Spleen (tissue), 11 donors: ENCODE results near the gene LOX. TPM values are rescaled to one million over a fixed set of nuclear protein-coding genes. Genes with fewer than 3 reads are reported as not detected.

Source experiments
- DNase-seq: peaks from one replicate; pipeline ENCODE4 v3.0.0-alpha.2; 2020
- H3K27ac ChIP-seq, 8 donors: fragments of 200-600 bp; sonication (generic) in 7 of 8; 1 replicate in 4 of 8; 2 replicates in 4 of 8; pipeline versions ENCODE4 v1.5.0 to v1.8.0; 2016 to 2021; ENCODE audit warnings: inconsistent platforms in 4 of 8, mild to moderate bottlenecking in 4 of 8, moderate library complexity in 1 of 8
- H3K27me3 ChIP-seq, 7 donors: fragments of 200-600 bp; sonication (generic) in 6 of 7; replicated peaks in 1 of 7; 1 replicate in 4 of 7; 2 replicates in 3 of 7; pipeline versions ENCODE4 v1.5.0 to v1.8.0; 2016 to 2021; ENCODE audit warnings: inconsistent platforms in 3 of 7, mild to moderate bottlenecking in 1 of 7
- H3K36me3 ChIP-seq, 6 donors: fragments of 200-600 bp; sonication (generic) in 5 of 6; 1 replicate in 4 of 6; 2 replicates in 2 of 6; pipeline versions ENCODE4 v1.5.0 to v1.8.0; 2016 to 2021; ENCODE audit warnings: inconsistent platforms in 2 of 6
- H3K4me1 ChIP-seq, 6 donors: fragments of 200-600 bp; sonication (generic) in 5 of 6; 1 replicate in 3 of 6; 2 replicates in 3 of 6; pipeline versions ENCODE4 v1.5.0 to v1.8.0; 2016 to 2021; ENCODE audit warnings: inconsistent platforms in 3 of 6
- H3K4me3 ChIP-seq, 8 donors: fragments of 200-600 bp; sonication (generic) in 7 of 8; 1 replicate in 4 of 8; 2 replicates in 4 of 8; pipeline versions ENCODE4 v1.5.0 to v1.8.0; 2016 to 2021; ENCODE audit warnings: inconsistent platforms in 4 of 8, mild to moderate bottlenecking in 4 of 8, moderate library complexity in 2 of 8
- H3K9me3 ChIP-seq, 8 donors: fragments of 200-600 bp; sonication (generic) in 7 of 8; 1 replicate in 4 of 8; 2 replicates in 4 of 8; pipeline versions ENCODE4 v1.5.0 to v1.8.0; 2016 to 2021; ENCODE audit warnings: inconsistent platforms in 4 of 8
- POLR2A ChIP-seq, 3 donors: fragments of 450-650 bp; IDR thresholded peaks; one replicate each; pipeline ENCODE4 v1.5.1; 2017; ENCODE audit warnings: antibody characterized with exemption in 3 of 3, mild to moderate bottlenecking in 1 of 3
- POLR2AphosphoS5 ChIP-seq, 3 donors: sonication (generic); formaldehyde crosslinking; IDR thresholded peaks; one replicate each; pipeline ENCODE4 v1.5.1; 2017; ENCODE audit warnings: antibody characterized with exemption in 3 of 3
- WGBS, 5 donors: extraction: QIAGEN DNeasy Blood & Tissue Kit in 3 of 5; methylation state at CpG; one replicate each; pipeline versions ENCODE4 v1.1.5 to v1.1.7; 2013 to 2018; 5-methylcytosine and 5-hydroxymethylcytosine counted together
- intact Hi-C: fragments of 100-400 bp; cut with DNase I; formaldehyde crosslinking; loops from one replicate; pipeline ENCODE4 v1.15.0; 2023; ENCODE audit warnings: low total_unique reads
- polyA plus RNA-seq, 3 donors: library from polyadenylated mRNA; stranded (reverse); fragments of 200-250 nt; gene quantifications; one replicate each; pipeline ENCODE4 v1.2.1, GENCODE V29; 2013
- total RNA-seq, 7 donors: library from RNA; depleted of rRNA in 3 of 7; stranded (reverse); fragments of >200 nt in 3 of 7; fragmentation: NEBNext Ultra II Directional in 4 of 7; extraction: Animal tissue kit (Norgen Biotek cat#: 25700) in 4 of 7; gene quantifications; one replicate each; pipeline versions ENCODE4 v1.1.0 to v1.2.1, GENCODE V29; 2016 to 2021
- TF ChIP-seq, protein P1 (sequence below), 11 experiments: fragments of 200-600 bp in 7 of 11; fragments of 450-650 bp in 4 of 11; sonication (generic) in 4 of 11; IDR thresholded peaks in 8 of 11; conservative IDR thresholded peaks in 3 of 11; 1 replicate in 7 of 11; 2 replicates in 4 of 11; pipeline versions ENCODE4 v1.4.0 to v1.8.0; 2016 to 2021; ENCODE audit warnings: antibody characterized with exemption in 11 of 11, inconsistent platforms in 4 of 11, mild to moderate bottlenecking in 1 of 11
- donor health status: healthy with polysubstance abuse.
- donor health status: DM: no; HTN: no; CAD: no; lungs with moderate emphysema.
- donor health status: DM: no; HTN: no; CAD: no.
- donor health status: Bipolar disorder and iron deficiency.
- donor health status: healthy.
- donor health status: DM: no; HTN: no; CAD: no.
- donor health status: DM: yes; HTN: yes; CAD: no.

LOX gene
- total and polyA plus RNA-seq, 10 donors = 0.96 to 17.4 (median 5.3) TPM

- no peak for DNase-seq
- 83 to 90% (median 85%) methylated on average over 2 of the region's 2 CpGs for WGBS, 5 donors
- H3K27ac ChIP-seq = no peak overlapping the region
- intact Hi-C loops = no loop called here
- no peak overlapping the region for H3K4me3 ChIP-seq
- TF ChIP-seq POLR2AphosphoS5 (IDR thresholded peaks at IDR 0.05) = no peak
- TF ChIP-seq, protein P1, sequence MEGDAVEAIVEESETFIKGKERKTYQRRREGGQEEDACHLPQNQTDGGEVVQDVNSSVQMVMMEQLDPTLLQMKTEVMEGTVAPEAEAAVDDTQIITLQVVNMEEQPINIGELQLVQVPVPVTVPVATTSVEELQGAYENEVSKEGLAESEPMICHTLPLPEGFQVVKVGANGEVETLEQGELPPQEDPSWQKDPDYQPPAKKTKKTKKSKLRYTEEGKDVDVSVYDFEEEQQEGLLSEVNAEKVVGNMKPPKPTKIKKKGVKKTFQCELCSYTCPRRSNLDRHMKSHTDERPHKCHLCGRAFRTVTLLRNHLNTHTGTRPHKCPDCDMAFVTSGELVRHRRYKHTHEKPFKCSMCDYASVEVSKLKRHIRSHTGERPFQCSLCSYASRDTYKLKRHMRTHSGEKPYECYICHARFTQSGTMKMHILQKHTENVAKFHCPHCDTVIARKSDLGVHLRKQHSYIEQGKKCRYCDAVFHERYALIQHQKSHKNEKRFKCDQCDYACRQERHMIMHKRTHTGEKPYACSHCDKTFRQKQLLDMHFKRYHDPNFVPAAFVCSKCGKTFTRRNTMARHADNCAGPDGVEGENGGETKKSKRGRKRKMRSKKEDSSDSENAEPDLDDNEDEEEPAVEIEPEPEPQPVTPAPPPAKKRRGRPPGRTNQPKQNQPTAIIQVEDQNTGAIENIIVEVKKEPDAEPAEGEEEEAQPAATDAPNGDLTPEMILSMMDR (IDR thresholded peaks at IDR 0.05 in 8 of 11, conservative IDR thresholded peaks at IDR 0.05 in 3 of 11) = no peak
- no peak for TF ChIP-seq POLR2A (IDR thresholded peaks at IDR 0.05)
- H3K27me3 ChIP-seq = no peaks in the 10 kb centered on the region
- H3K9me3 ChIP-seq = no peaks in the 10 kb centered on the region
- no peaks in the 10 kb centered on the region for H3K4me1 ChIP-seq
- no peaks in the 10 kb centered on the region for H3K36me3 ChIP-seq
Measured at GRCh38 chr5:122105909-122106308, 27.9 kb upstream of the LOX start.

- no peaks in the 10 kb centered on the region for H3K36me3 ChIP-seq
- intact Hi-C loops = no loop called here
Measured at GRCh38 chr5:122102825-122103224, 24.8 kb upstream of the LOX start.

GRCh38 chr5:122101636-122102285 lies 23.7 kb upstream of the LOX start:
- Histone ChIP-seq H3K36me3 (no peaks in the 10 kb centered on the region), H3K27me3 (no peaks in the 10 kb centered on the region), H3K27ac (no peak overlapping the region), H3K4me3 (no peak overlapping the region), H3K9me3 (no peaks in the 10 kb centered on the region), H3K4me1 (no peaks in the 10 kb centered on the region)
- intact Hi-C loops = no loop called here
- no peak for DNase-seq
- WGBS, 5 donors = 34 to 45% (median 42%) methylated on average over 4 of the region's 4 CpGs
- TF ChIP-seq, protein P1 (IDR thresholded peaks at IDR 0.05 in 8 of 11, conservative IDR thresholded peaks at IDR 0.05 in 3 of 11) = peak in 8 of 11 experiments; percentile 8 to 53 (median 44)
- TF ChIP-seq POLR2A (IDR thresholded peaks at IDR 0.05) = no peak
- TF ChIP-seq POLR2AphosphoS5 (IDR thresholded peaks at IDR 0.05) = no peak

More at GRCh38 chr5:122102825-122103224, 24.8 kb upstream of the LOX start:
- H3K4me3 ChIP-seq = no peak overlapping the region
- no peak overlapping the region for H3K27ac ChIP-seq
- no peak for DNase-seq
- H3K9me3 ChIP-seq = no peaks in the 10 kb centered on the region
- H3K4me1 ChIP-seq = no peaks in the 10 kb centered on the region
- no peaks in the 10 kb centered on the region for H3K27me3 ChIP-seq
- 78 to 97% (median 88%) methylated on average over 1 of the region's 1 CpG for WGBS, 5 donors
- TF ChIP-seq POLR2A (IDR thresholded peaks at IDR 0.05) = no peak
- TF ChIP-seq, protein P1 (IDR thresholded peaks at IDR 0.05 in 8 of 11, conservative IDR thresholded peaks at IDR 0.05 in 3 of 11) = no peak
- TF ChIP-seq POLR2AphosphoS5 (IDR thresholded peaks at IDR 0.05) = no peak

- DNase-seq = no peak
- whole genome bisulfite sequencing, 5 donors = 84 to 95% (median 92%) methylated on average over 6 of the region's 6 CpGs
- TF ChIP-seq, protein P1 (IDR thresholded peaks at IDR 0.05 in 8 of 11, conservative IDR thresholded peaks at IDR 0.05 in 3 of 11) = no peak
- TF ChIP-seq POLR2A (IDR thresholded peaks at IDR 0.05) (no peak), POLR2AphosphoS5 (IDR thresholded peaks at IDR 0.05) (no peak)
- Histone ChIP-seq H3K4me1 (no peaks in the 10 kb centered on the region), H3K9me3 (no peaks in the 10 kb centered on the region), H3K27ac (no peak overlapping the region), H3K4me3 (no peak overlapping the region), H3K27me3 (no peaks in the 10 kb centered on the region), H3K36me3 (no peaks in the 10 kb centered on the region)
- intact Hi-C loops = no loop called here
Measured at GRCh38 chr5:122099060-122099790, 21.2 kb upstream of the LOX start.
